Stimulated activated CD4-positive, alpha-beta T cell treated with anti-CD3 and anti-CD28 coated beads, Interleukin-1b, Interleukin-23, amount 100 ng/mL, for 4 hours (primary cell): ENCODE results near the gene ADGRD1.

Experiments used
- DNase-seq, 2 donors: peaks; one replicate each; pipeline ENCODE4 v3.0.0-alpha.2; 2020; ENCODE audit warnings: low read depth in 2 of 2

The ADGRD1 gene

GRCh38 chr12:130966443-130967030 is 12.8 kb downstream of the ADGRD1 start:
- DNase-seq = no peak

GRCh38 chr12:130967636-130968035 is 13.9 kb downstream of the ADGRD1 start:
- DNase-seq = no peak

- no peak for DNase-seq
These were observed 14.9 kb downstream of the ADGRD1 start for GRCh38 chr12:130968611-130969010.

GRCh38 chr12:130969223-130969622 is 15.5 kb downstream of the ADGRD1 start:
- DNase-seq = no peak

- DNase-seq = no peak
These were observed 16.6 kb downstream of the ADGRD1 start for GRCh38 chr12:130970165-130970907.

- DNase-seq = no peak
These were observed 17.2 kb downstream of the ADGRD1 start for GRCh38 chr12:130970908-130971233.

GRCh38 chr12:130971925-130972585 is 18.3 kb downstream of the ADGRD1 start:
- no peak for DNase-seq

GRCh38 chr12:130972586-130972950 is 18.9 kb downstream of the ADGRD1 start:
- no peak for DNase-seq

GRCh38 chr12:130973109-130973508 is 19.4 kb downstream of the ADGRD1 start:
- no peak for DNase-seq

- DNase-seq = no peak
These were observed 20.2 kb downstream of the ADGRD1 start for GRCh38 chr12:130973906-130974305.

GRCh38 chr12:130975116-130975515 is 21.4 kb downstream of the ADGRD1 start:
- no peak for DNase-seq

- no peak for DNase-seq
These were observed 22.5 kb downstream of the ADGRD1 start for GRCh38 chr12:130976171-130976720.

- no peak for DNase-seq
These were observed 23.5 kb downstream of the ADGRD1 start for GRCh38 chr12:130977046-130977742.

GRCh38 chr12:130977743-130978095 is 24.0 kb downstream of the ADGRD1 start:
- no peak for DNase-seq

GRCh38 chr12:130978785-130979184 is 25.1 kb downstream of the ADGRD1 start:
- no peak for DNase-seq

GRCh38 chr12:130981074-130981742 is 27.5 kb downstream of the ADGRD1 start:
- no peak for DNase-seq

- no peak for DNase-seq
These were observed 28.2 kb downstream of the ADGRD1 start for GRCh38 chr12:130981911-130982310.

- no peak for DNase-seq
These were observed 29.0 kb downstream of the ADGRD1 start for GRCh38 chr12:130982565-130983225.

- no peak for DNase-seq
These were observed 29.8 kb downstream of the ADGRD1 start for GRCh38 chr12:130983328-130984017.

GRCh38 chr12:130984183-130985058 is 30.7 kb downstream of the ADGRD1 start:
- no peak for DNase-seq
